Globus pallidus (tissue), 1 donor: ENCODE data around the gene GLYR1.

Experiments used
- DNase-seq: peaks from one replicate; pipeline ENCODE4 v3.0.0-alpha.2; 2015; ENCODE audit warnings: low spot score

Gene GLYR1

DNA sequence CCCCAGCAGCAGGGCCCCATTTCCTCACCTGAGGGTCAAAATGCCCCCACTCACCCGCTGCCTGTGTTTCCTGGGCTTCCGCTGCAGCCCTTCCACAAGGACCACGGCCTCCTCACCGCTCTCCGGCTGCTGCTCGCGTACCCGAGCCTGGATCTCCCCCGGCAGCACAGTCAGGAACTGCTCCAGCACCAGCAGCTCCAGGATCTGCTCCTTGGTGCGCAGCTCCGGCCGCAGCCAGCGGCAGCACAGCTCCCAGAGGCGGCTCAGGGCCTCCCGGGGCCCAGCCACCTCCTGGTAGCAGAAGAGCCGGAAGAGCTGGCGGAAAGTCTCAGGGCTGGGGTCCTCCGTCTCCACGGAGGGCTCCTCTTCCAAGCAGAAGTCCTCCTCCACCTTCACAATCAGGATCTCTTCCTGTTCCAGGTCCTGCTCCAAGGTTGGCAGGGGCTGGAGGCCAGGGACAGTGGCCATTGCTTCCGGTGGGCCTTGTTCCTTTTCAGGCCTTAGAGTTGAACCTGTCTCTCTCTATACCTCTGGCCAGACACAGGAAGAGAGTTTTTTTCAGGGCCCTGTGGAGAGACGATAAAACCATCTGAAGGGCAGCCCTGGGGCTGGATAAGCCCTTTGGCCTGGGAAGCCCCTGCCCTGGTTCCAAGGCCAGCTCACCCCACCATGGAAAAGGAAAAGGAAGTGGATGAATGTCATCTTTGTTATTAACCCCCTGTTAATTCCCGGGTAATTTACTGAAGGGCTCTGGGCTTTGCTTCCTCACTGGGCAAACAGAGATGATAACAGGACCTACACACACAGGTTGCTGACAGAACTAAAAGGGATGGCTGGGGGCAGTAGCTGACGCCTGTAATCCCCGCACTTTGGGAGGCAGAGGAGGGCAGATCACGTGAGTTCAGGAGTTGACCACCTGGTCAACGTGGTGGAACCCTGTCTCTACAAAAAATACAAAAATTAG, 81.3 kb downstream of the GLYR1 start:
- DNase-seq: no peak

DNA sequence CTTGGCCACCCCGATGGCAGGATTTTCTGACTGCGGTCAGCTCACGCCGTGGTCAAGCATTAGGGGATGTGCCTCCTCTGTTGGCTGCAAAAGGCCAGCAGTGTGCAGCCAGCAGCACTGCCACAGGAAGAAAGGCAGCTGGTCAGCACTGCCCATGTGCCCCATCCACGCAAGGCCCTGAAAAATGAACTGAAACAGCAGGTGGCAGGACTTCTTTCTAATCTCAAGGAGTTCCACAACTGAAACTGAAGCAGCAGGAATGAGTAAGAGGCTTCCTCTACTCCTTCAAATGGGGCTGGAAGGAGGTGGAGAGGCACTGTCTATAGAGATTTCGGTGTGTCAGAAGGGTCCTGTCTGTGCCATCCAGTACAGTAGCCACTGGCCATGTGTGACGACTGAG, 83.3 kb downstream of the GLYR1 start:
- DNase-seq: no peak

- DNase-seq: no peak
Observed at GRCh38 chr16:4762205-4762604, 84.9 kb downstream of the GLYR1 start.

DNA sequence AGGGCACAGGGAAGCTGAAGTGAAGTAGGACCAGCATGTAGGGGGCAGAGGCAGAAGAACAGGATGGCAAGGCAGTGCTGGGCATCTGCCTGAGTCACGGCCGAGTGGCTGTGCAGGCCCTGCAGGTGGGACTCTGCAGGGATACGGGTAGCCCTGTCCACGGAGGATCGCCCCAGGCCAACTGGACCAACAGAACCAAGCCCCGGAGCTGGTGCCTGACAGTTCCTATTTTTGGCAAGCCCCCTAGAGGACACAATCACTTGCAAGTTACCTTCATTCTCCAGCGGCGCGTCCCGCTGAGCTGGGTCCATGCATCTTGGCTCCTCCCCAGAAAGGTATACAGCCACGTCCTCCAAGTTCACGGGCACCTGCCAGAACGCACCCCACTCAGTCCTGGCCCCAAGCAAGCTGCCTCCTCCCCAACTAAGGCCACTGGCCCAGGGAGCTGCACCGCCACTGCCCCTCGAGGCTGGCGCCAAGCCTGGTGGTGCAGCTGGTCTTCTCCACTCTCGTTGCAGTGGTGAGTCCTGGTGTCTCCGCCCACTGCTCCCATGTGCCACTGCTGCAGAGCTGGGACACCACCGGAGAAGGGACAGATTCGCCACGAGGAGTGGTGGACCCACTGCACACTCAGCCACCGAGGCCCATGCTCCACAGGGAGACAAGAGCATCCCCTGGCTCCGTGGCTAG, 86.7 kb downstream of the GLYR1 start:
- DNase-seq: no peak

- no peak for DNase-seq
Observed at GRCh38 chr16:4755687-4756086, 91.4 kb downstream of the GLYR1 start.

DNA sequence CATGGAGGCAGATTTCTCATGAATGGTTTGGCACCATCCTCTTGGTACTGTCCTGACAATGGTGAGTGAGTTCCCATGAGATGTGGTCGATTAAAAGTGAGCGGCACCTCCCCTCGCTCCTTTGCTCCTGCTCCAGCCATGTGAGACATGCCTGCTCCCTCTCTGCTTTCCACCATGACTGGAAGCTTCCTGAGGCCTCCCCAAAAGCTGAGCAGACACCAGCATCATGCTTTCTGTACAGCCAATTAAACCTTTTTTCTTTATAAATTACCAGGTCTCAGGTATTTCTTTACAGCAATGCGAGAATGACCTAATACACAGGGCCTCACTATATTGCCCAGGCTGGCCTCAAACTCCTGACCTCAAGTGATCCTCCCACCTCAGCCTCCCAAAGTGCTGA, 92.2 kb downstream of the GLYR1 start:
- DNase-seq: no peak

DNA sequence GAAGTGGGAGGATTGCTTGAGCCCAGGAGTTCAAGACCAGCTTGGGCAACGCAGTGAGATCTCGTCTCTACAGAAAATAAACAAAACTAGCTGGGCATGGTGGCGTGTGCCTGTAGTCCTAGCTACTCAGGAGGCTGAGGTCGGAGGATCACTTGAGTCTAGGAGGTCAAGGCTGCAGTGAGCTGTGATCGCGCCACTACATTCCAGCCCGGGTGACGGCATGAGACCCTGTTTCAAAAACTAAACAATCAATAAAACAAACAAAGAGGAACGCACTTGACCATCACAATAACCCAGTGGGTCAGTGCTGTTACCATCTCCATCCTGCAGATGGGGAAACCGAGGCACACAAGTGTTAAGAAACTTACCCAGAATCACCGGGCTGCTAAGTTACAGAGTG, 93.9 kb downstream of the GLYR1 start:
- DNase-seq: no peak
